Superior temporal gyrus (tissue), 1 donor: Measurements from ENCODE around the gene ENTPD5.
"Not testable (repeated sequence)": the region's sequence is repeated elsewhere in the genome, so short reads cannot be mapped to it uniquely, and the experiment has no call there.

Source experiments
- DNase-seq: peaks from one replicate; pipeline ENCODE4 v3.0.0-alpha.2; 2016; ENCODE audit errors: extremely low spot score

Gene ENTPD5

GRCh38 chr14:74005664-74006063 lies 13.4 kb downstream of the ENTPD5 start:
- DNase-seq = not testable (repeated sequence)

- DNase-seq = no peak
Observed at GRCh38 chr14:73998726-73999125, 20.4 kb downstream of the ENTPD5 start.

- DNase-seq = no peak
Observed at GRCh38 chr14:73997944-73998447, 21.1 kb downstream of the ENTPD5 start.

GRCh38 chr14:73997108-73997943 lies 21.8 kb downstream of the ENTPD5 start:
- DNase-seq = no peak

GRCh38 chr14:73996731-73997107 lies 22.4 kb downstream of the ENTPD5 start:
- DNase-seq = no peak

- no peak for DNase-seq
Observed at GRCh38 chr14:73995977-73996378, 23.1 kb downstream of the ENTPD5 start.

- not testable (repeated sequence) for DNase-seq
Observed at GRCh38 chr14:73994926-73995325, 24.2 kb downstream of the ENTPD5 start.

GRCh38 chr14:73991092-73991491 lies 28.0 kb downstream of the ENTPD5 start:
- no peak for DNase-seq

- DNase-seq = not testable (repeated sequence)
Observed at GRCh38 chr14:73988656-73989055, 30.4 kb downstream of the ENTPD5 start.

GRCh38 chr14:73988065-73988464 lies 31.0 kb downstream of the ENTPD5 start:
- DNase-seq = no peak

GRCh38 chr14:73977896-73978295 lies 41.2 kb downstream of the ENTPD5 start:
- no peak for DNase-seq

- DNase-seq = no peak
Observed at GRCh38 chr14:73976125-73976524, 43.0 kb downstream of the ENTPD5 start.

GRCh38 chr14:73973497-73973896 lies 45.6 kb downstream of the ENTPD5 start:
- DNase-seq = no peak

- no peak for DNase-seq
Observed at GRCh38 chr14:73968885-73969284, 50.2 kb downstream of the ENTPD5 start.

- DNase-seq = no peak
Observed at GRCh38 chr14:73965216-73965615, 53.9 kb downstream of the ENTPD5 start.

GRCh38 chr14:73961192-73961591 lies 57.9 kb downstream of the ENTPD5 start:
- DNase-seq = no peak

GRCh38 chr14:73958591-73958990 lies 60.5 kb downstream of the ENTPD5 start:
- no peak for DNase-seq

- no peak for DNase-seq
Observed at GRCh38 chr14:73955674-73956073, 63.4 kb downstream of the ENTPD5 start.

GRCh38 chr14:73953731-73954130 lies 65.4 kb downstream of the ENTPD5 start:
- no peak for DNase-seq

GRCh38 chr14:73949752-73950734 lies 69.0 kb downstream of the ENTPD5 start, which contains the start of the genes COQ6 and FAM161B:
TSS of gene COQ6 (plus strand) at chr14:73950302. CDS start at chr14:73950333, 31 bp downstream.
TSS of gene FAM161B (minus strand) at chr14:73950094. CDS start at chr14:73950026, 68 bp downstream.
- DNase-seq = peak; percentile 98

GRCh38 chr14:73945159-73945670 lies 73.9 kb downstream of the ENTPD5 start:
- no peak for DNase-seq
